Fibroblast of skin of scalp (primary cell): Measurements from ENCODE around the gene MDN1.
"Not testable (repeated sequence)": the region's sequence is repeated elsewhere in the genome, so short reads cannot be mapped to it uniquely, and the experiment has no call there.

Experiments
- DNase-seq: peaks from one replicate; pipeline ENCODE4 v3.0.0-alpha.2; 2013

The MDN1 gene

DNA sequence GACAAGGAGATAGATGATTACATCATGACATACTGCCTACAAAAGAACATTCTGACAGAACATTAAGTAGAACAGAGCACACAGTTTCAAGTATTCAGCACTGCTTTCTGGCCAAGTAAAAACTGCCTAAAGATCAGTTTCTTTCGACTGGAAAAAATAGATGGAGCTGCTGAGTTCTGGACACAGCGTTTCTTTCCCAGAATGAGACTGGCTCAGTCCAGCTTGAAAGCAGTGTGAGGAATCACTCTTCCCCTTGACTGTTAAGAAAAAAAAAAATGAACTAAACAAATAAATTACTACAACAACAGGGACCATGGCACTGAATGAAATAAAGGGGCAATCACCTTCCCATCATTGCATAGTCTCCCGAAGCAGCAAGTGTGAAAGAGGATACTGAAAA, 176.6 kb downstream of the MDN1 start:
- DNase-seq: no peak

GRCh38 chr6:89641581-89641980, 178.0 kb downstream of the MDN1 start:
- not testable (repeated sequence) for DNase-seq

DNA sequence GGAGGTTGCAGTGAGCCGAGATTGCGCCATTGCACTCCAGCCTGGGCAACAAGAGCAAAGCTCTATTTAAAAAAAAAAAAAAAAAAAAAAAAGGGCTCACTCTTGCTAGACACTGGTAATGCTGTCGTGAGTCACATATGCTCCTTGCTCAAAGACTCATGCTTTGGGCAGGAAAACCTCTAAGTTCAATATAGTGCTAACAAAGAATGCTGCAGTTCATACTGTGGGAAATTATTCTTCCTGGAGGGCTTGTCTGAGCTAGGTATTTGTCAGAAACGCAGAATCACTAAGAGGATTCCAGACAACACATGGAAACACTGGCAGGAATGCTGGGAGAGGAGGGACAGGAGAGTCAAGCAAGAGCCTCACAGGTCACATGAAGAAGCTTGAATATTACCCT, 178.8 kb downstream of the MDN1 start:
- DNase-seq: peak; percentile 9

- peak; percentile 93 for DNase-seq
These were observed 181.0 kb downstream of the MDN1 start, which contains the start of gene LYRM2 for GRCh38 chr6:89638320-89639195. Gene LYRM2 (minus strand): TSS chr6:89638747. CDS start chr6:89638716, 31 bp downstream.

DNA sequence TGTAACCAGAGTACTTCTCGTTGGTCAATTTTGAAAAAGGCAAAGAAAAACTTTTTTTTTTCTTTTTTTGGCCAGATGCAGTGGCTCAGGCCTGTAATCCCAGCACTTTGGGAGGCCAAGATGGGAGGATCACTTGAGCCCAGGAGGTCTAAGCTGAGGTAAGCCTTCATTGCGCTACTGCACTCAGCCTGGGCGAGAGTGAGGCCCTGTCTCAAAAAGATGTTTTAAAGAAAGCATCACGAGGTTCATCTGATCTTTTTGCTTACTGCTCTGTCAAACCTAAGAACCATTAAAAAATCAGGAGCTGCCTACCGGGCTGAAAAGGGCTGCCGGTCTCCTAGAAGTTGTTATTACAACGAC, 181.7 kb downstream of the MDN1 start:
- DNase-seq: no peak

DNA sequence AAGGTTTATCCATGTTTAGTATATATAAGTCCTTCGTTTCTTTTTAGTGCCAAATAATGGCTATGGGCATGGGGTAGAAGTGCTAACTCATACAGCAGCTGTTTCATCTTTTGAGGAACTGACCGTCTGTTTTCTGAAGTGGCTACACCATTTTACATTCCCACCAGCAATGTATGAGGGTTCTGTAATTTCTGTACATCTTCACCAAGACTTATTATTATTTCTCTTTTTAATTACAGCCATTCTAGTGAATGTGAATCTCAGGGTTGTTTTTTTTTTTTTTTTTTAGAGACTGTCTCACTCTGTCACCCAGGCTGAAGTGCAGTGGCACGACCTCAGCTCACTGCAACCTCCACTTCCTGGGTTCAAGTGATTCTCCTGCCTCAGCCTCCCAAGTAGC, 183.2 kb downstream of the MDN1 start:
- not testable (repeated sequence) for DNase-seq

DNA sequence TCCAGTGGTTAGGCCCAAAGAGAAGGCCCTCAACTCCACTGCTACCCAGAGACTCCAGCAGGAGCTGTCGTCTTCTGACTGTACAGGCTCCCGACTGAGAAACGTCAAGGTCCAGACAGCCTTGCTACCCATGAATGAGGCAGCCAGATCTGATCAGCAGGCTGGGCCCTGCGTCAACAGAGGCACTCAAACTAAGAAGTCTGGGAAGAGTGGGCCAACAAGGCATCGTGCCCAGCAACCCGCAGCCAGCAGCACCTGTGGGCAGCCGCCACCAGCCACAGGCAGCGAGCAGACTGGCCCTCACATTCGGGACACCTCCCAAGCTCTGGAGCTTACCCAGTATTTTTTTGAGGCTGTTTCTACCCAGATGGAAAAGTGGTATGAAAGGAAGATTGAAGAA, 189.1 kb downstream of the MDN1 start:
- no peak for DNase-seq

DNA sequence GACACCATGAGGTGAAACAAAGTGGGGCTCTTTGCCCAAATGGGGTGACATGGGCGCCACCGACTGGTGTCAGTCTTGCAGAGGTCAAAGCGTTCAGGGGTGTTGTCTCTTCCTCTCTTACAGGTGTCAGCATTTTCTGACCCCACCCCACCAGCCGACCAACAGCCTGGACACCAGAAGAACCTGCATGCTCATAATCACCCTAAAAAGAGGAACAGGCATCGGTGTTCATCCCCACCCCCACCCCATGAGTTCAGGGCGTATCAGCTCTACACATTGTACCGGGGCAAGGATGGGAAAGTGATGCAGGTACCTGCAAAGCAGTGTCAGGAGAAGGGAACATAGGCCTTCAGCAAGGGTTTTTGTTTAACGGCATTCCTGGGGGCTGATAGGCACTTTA, 195.8 kb downstream of the MDN1 start:
- no peak for DNase-seq

- no peak for DNase-seq
These were observed 200.0 kb downstream of the MDN1 start for GRCh38 chr6:89619567-89619966.

GRCh38 chr6:89618026-89618425, 201.6 kb downstream of the MDN1 start:
- DNase-seq: no peak

DNA sequence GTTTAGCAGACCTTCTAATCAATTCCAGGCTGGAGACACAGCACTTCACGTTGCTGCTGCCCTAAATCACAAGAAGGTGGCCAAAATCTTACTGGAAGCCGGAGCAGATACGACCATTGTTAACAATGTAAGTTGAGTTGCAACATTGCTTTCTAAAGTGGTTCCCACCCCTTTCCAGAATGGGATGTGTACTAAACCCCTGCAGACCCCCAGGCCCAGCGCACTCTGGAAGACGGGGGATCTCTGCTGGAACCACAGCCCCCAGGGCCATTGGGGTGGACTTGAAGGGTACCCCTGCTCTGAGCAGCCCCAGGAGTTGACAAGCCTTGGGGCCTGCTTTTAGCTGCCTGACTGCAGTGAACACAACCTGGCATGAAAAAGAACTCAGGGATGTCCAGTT, 203.1 kb downstream of the MDN1 start:
- DNase-seq: no peak

DNA sequence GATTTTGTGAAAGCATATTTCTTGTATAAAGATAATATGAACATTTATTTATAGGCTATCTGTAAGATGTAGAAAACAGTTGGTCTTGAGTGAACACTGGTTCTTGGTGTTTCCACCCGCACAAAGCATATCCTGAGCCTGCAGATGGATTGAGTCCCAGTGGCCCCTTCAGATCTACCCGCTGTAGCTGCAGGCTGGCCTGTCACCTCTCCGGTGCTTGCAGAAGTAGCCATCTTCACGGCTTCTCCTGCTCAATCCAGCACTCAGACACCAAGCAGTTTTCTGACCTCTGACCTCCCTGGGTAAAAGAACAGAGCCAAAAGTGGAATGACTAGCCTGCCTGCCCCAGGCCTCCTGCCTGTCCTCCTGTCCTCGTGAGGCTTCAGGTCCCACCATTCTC, 203.7 kb downstream of the MDN1 start:
- DNase-seq: no peak

DNA sequence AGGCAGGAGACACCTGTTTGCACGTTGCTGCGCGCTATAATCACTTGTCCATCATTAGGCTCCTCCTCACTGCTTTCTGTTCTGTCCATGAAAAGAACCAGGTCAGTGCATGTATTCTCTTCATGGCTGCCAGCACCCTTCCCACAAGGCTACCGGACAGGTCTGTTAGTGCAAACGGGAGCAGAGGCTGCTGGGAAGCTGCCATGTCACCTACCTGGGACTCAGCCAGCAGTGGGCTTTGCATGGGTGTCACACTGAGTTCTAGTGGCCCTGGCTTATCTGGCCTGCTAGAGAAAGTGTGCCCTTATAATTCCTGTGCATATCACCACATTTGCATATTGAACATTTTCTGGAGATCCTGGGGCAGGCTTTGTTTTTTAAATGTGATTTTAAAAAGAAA, 205.8 kb downstream of the MDN1 start:
- DNase-seq: no peak

GRCh38 chr6:89612121-89612520, 207.5 kb downstream of the MDN1 start:
- DNase-seq: no peak

DNA sequence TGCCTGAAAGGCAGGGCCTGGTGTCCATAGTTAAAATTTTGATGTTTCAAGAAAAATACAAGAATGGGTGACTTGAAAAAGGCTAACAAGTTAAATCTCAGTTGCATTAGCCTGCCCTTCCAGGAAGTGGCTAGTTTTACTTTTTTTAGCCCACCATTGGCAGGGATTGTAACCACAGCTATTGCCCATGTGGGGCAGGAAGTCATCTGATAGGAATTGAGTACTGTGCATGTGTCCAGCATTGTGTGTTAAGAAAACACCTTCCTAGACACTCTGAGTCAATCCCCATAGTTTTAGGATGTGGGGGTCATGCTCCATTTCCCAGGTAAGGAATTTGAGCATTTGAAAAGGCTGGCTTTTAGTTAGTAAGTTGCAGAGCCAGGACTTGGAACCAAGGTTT, 207.9 kb downstream of the MDN1 start:
- DNase-seq: peak; percentile 25

DNA sequence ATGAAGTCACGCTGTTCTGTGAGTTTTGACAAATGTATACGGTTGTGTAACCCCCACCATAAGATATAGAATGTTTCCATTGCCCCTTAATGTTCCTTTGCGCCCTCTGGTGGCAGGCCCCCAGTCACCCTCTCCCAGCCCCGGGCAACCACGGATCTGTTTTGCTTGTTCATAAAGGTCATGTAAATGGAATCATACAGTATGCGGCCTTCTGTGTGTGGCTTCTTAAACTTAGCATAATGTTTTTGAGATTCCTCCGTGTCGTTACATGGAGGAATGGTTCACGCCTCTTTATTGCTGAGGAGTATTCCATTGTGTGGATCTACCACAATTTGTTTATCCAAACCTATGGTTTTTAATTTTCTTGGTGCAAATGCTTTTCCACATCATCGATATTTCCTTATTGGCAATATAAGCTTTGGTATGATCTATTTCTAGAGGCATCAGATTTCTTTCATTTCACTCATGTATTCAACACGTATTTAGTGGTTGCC, 209.4 kb downstream of the MDN1 start:
- peak; percentile 49 for DNase-seq

- no peak for DNase-seq
These were observed 213.7 kb downstream of the MDN1 start for GRCh38 chr6:89605861-89606260.

- DNase-seq: no peak
These were observed 214.9 kb downstream of the MDN1 start for GRCh38 chr6:89604653-89605052.

DNA sequence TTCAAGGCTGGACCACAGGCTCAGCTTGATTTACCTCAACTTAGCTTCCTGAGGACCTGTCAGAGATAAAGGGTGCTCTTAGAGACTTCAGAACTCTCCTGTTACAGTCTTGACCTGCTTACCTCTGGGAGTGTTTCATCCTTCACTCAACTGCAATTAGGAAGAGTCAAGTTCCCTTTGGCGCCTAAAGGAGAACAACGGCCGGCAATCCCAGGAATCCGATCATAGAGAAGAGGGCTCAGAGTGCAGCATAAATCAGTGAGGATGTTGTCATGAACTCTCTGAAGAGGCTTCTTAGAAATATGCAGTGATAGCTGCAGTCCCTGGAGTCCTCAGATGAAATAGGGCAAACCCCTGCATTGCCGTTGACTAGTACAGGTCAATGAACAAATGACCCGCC, 217.4 kb downstream of the MDN1 start:
- no peak for DNase-seq

DNA sequence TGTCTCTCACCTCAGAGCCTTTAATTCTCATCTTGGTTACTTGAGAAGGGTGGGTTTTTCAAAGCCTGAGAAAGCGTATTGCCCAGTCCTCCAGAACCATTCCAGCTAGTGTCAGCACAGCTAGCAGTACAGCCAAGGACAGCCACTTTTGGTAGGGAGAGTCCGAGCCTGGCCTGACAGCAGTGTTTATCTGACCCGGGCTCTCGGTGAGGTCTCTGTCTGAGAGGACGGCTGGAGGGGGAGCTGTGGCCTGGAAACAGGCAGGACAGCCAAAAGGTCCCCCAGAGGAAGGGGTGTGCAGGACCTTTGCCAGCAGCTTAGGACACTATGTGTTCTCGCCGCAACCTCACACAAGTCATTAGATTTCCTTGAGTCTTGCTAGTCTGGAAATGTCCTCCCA, 219.9 kb downstream of the MDN1 start:
- DNase-seq: no peak

GRCh38 chr6:89597988-89598387, 221.6 kb downstream of the MDN1 start:
- DNase-seq: peak; percentile 59

DNA sequence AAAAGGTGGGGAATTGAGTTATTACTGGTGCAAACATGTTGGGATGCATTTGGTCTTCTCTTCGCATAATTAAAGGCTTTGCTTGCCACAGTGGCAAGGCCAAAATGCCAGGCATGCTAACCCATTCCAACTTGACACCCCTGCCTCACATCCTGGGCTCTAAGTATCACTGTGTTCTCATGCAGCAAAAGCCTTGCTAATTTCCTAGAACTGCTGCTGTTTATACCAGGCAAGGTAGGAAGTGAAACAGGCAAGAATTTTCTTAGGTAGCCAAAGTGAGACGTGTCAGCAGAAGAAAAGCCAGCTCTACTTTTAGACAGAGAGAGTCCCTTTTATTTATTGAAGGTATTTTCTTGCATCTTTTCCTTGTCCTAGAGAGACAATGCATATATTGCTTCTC, 222.2 kb downstream of the MDN1 start:
- DNase-seq: no peak

- no peak for DNase-seq
These were observed 223.1 kb downstream of the MDN1 start for GRCh38 chr6:89596484-89596883.

GRCh38 chr6:89596056-89596455, 223.5 kb downstream of the MDN1 start:
- DNase-seq: no peak
